AG09319 (cell line): ENCODE measurements around the gene GPBP1.
A peak's percentile ranks its signal among the peaks of the same experiment; 100 is the strongest.

Source experiments
- DNase-seq: peaks from one replicate; pipeline ENCODE4 v3.0.0-alpha.2; 2010; ENCODE audit warnings: low read depth; ENCODE audit errors: extremely low read depth
- TF ChIP-seq, protein P1 (sequence below): IDR thresholded peaks from 2 replicates; pipeline ENCODE4 v1.5.1; 2011; ENCODE audit warnings: low read depth, mild to moderate bottlenecking, inconsistent platforms, low read length, moderate library complexity

GPBP1 gene

DNA sequence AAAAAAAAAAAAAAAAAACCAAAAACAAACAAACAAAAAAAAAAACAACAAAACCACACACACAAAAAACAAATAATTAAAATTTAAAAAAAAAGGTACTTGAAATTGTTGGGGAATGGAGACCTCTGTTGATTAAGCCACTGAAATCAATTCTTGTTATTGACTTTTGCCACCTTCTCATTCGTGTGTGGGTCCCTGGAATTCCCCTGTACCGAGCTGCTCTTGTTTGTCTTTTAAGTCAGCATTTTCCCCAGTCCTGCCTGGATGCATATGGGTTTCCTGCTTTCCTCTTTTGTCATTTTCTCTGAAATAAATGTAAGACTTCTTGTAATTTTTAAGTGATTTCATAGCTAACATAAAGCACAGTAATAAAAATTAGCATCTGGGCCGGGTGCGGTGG lies 45.5 kb downstream of the GPBP1 start:
- DNase-seq = no peak
- TF ChIP-seq, protein P1, sequence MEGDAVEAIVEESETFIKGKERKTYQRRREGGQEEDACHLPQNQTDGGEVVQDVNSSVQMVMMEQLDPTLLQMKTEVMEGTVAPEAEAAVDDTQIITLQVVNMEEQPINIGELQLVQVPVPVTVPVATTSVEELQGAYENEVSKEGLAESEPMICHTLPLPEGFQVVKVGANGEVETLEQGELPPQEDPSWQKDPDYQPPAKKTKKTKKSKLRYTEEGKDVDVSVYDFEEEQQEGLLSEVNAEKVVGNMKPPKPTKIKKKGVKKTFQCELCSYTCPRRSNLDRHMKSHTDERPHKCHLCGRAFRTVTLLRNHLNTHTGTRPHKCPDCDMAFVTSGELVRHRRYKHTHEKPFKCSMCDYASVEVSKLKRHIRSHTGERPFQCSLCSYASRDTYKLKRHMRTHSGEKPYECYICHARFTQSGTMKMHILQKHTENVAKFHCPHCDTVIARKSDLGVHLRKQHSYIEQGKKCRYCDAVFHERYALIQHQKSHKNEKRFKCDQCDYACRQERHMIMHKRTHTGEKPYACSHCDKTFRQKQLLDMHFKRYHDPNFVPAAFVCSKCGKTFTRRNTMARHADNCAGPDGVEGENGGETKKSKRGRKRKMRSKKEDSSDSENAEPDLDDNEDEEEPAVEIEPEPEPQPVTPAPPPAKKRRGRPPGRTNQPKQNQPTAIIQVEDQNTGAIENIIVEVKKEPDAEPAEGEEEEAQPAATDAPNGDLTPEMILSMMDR = no peak

DNA sequence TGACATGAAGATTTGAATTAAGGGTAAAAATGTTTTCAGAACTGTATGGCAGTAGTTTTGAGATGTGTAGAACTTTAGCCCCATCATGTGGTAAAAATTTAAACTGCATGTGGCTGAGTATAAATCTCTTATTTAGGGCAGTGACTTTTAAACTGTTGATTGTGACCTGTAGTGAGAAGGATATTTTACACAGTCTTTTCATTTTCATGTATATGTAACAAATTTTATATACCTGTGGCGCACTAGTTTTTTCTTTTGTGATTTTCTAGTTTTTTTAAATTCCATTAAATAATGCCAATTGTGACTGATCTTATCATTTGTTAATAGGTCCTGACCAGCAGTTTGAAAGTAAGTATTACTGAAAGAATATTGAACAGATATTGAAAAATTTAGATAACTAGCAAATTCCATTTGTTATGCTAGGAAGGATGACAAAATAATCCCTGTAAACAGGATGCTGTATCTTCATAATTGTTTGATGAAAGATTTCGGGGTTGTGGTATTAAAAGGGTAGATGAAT lies 47.2 kb downstream of the GPBP1 start:
- TF ChIP-seq, protein P1 = peak; percentile 73
- DNase-seq = peak; percentile 28

DNA sequence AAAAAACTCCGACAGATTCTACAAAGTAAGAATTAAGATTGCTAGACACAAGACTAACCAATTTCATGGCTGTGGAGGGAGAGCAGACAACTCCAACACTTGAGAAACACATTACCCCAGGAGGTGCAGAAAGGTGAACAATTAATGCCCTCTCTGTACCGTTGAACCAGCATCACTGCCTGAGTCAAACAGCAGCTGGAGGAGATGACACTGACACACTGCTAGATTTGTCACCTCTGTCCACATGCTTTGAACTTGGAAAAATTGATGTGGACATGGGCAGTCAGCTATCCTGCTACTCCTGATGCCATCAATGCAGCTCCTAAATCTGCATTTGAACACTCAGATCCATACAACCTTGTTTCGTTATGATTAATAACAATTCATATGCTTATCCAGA lies 51.7 kb downstream of the GPBP1 start:
- TF ChIP-seq, protein P1 = no peak
- DNase-seq = no peak

GRCh38 chr5:57229313-57229712 lies 55.5 kb downstream of the GPBP1 start:
- no peak for DNase-seq
- TF ChIP-seq, protein P1 = no peak

DNA sequence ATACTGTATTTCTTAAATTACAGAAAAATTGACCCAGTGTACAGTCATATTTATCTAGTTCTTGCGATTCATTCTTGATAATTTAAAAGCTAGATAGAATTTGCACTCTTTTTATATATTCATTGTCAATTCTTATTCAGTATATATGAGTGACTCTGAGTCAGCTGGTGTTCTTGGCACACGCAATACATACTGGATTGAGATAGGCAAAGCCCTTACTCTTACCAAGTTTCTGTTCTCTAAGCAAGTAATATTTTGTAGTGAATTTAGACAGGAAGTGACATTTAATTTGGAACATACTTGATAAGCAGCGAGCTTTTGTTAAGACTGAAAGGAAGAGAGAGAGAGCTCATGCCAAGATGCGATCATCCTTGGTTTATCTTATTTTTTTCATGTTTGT lies 57.7 kb downstream of the GPBP1 start:
- no peak for DNase-seq
- TF ChIP-seq, protein P1 = no peak

GRCh38 chr5:57232293-57233033 lies 58.6 kb downstream of the GPBP1 start:
- no peak for DNase-seq

More at GRCh38 chr5:57232293-57233033, 58.6 kb downstream of the GPBP1 start:
- TF ChIP-seq, protein P1 = no peak
